CD14-positive monocyte (primary cell): ENCODE data around the gene MDH1B. TPM values are rescaled to one million over a fixed set of nuclear protein-coding genes. Genes with fewer than 3 reads are reported as not detected.

Experiments used
- DNase-seq, 3 donors: peaks; one replicate each; pipeline ENCODE4 v3.0.0-alpha.2; 2011 to 2022
- H2AFZ ChIP-seq: 2 replicates; pipeline ENCODE4 v1.6.0; 2012; ENCODE audit warnings: mild to moderate bottlenecking, low read depth, low read length, inconsistent platforms; ENCODE audit not compliant: insufficient read depth, poor library complexity, severe bottlenecking
- H3K27ac ChIP-seq, 2 donors: 1 replicate in 1 of 2; 2 replicates in 1 of 2; pipeline ENCODE4 v1.5.1; 2012 to 2013; ENCODE audit warnings: low read length in 2 of 2, control low read depth in 1 of 2, inconsistent platforms in 1 of 2, low read depth in 1 of 2, mild to moderate bottlenecking in 1 of 2
- H3K27me3 ChIP-seq, 2 donors: one replicate each; pipeline versions ENCODE4 v1.6.0 to v1.6.1; 2011 to 2013; ENCODE audit warnings: low read length in 2 of 2; ENCODE audit not compliant: control insufficient read depth in 2 of 2, insufficient read depth in 2 of 2
- H3K36me3 ChIP-seq, 2 donors: replicated peaks in 1 of 2; 1 replicate in 1 of 2; 2 replicates in 1 of 2; pipeline versions ENCODE4 v1.5.1 to v1.6.1; 2012 to 2013; ENCODE audit warnings: low read length in 2 of 2, control low read depth in 1 of 2, inconsistent platforms in 1 of 2, mild to moderate bottlenecking in 1 of 2; ENCODE audit not compliant: insufficient read depth in 2 of 2, control insufficient read depth in 1 of 2
- H3K4me1 ChIP-seq, 2 donors: 1 replicate in 1 of 2; 2 replicates in 1 of 2; pipeline versions ENCODE4 v1.5.1 to v1.6.1; 2012 to 2013; ENCODE audit warnings: low read length in 2 of 2, control low read depth in 1 of 2, inconsistent platforms in 1 of 2, mild to moderate bottlenecking in 1 of 2, moderate library complexity in 1 of 2; ENCODE audit not compliant: insufficient read depth in 2 of 2, control insufficient read depth in 1 of 2
- H3K4me2 ChIP-seq: replicated peaks from 2 replicates; pipeline ENCODE3; 2012; ENCODE audit warnings: low read length, moderate library complexity, mild to moderate bottlenecking; ENCODE audit not compliant: poor library complexity, severe bottlenecking; ENCODE audit errors: extremely low read depth
- H3K4me3 ChIP-seq, 3 experiments: fragments of 200-600 bp in 1 of 3; sonication (generic) in 1 of 3; replicated peaks in 1 of 3; 1 replicate in 2 of 3; 2 replicates in 1 of 3; pipeline ENCODE4 v1.5.1; 2011 to 2013; ENCODE audit warnings: low read length in 3 of 3, mild to moderate bottlenecking in 3 of 3, control low read depth in 2 of 3, low read depth in 2 of 3, inconsistent platforms in 1 of 3, moderate library complexity in 1 of 3
- H3K79me2 ChIP-seq: 2 replicates; pipeline ENCODE4 v1.6.0; 2012; ENCODE audit warnings: mild to moderate bottlenecking, control low read depth, inconsistent platforms, low read length, moderate library complexity; ENCODE audit not compliant: insufficient read depth
- H3K9ac ChIP-seq: 2 replicates; pipeline ENCODE4 v1.6.0; 2017; ENCODE audit warnings: low read length, mild to moderate bottlenecking; ENCODE audit not compliant: insufficient read depth, poor library complexity, severe bottlenecking
- H3K9me3 ChIP-seq, 2 donors: replicated peaks in 1 of 2; 1 replicate in 1 of 2; 2 replicates in 1 of 2; pipeline versions ENCODE4 v1.5.1 to v1.6.1; 2012 to 2013; ENCODE audit warnings: low read length in 2 of 2, control low read depth in 1 of 2; ENCODE audit not compliant: control insufficient read depth in 1 of 2, insufficient read depth in 1 of 2
- H4K20me1 ChIP-seq: 2 replicates; pipeline ENCODE4 v1.6.0; 2012; ENCODE audit warnings: mild to moderate bottlenecking, low read length, control low read depth, moderate library complexity; ENCODE audit not compliant: insufficient read depth
- H3K27ac Mint-ChIP-seq, 7 donors: one replicate each; pipeline ENCODE4 v1.8.0; 2020; ENCODE audit warnings: mild to moderate bottlenecking in 7 of 7, mixed read lengths in 7 of 7, moderate library complexity in 6 of 7, inconsistent platforms in 2 of 7
- H3K27me3 Mint-ChIP-seq, 3 donors: one replicate each; pipeline ENCODE4 v1.8.0; 2021 to 2022; ENCODE audit warnings: low read depth in 3 of 3, mild to moderate bottlenecking in 3 of 3, mixed read lengths in 3 of 3, moderate library complexity in 3 of 3, inconsistent platforms in 1 of 3
- H3K36me3 Mint-ChIP-seq, 2 donors: one replicate each; pipeline ENCODE4 v1.8.0; 2020; ENCODE audit warnings: mixed read lengths in 2 of 2, inconsistent platforms in 1 of 2, mild to moderate bottlenecking in 1 of 2
- H3K4me1 Mint-ChIP-seq: one replicate; pipeline ENCODE4 v1.8.0; 2020; ENCODE audit warnings: mild to moderate bottlenecking, mixed read lengths
- H3K4me3 Mint-ChIP-seq, 2 donors: one replicate each; pipeline ENCODE4 v1.8.0; 2020; ENCODE audit warnings: mild to moderate bottlenecking in 2 of 2, mixed read lengths in 2 of 2, moderate library complexity in 1 of 2
- H3K9me3 Mint-ChIP-seq, 7 donors: one replicate each; pipeline ENCODE4 v1.8.0; 2020 to 2022; ENCODE audit warnings: mixed read lengths in 7 of 7, mild to moderate bottlenecking in 6 of 7, moderate library complexity in 6 of 7, inconsistent platforms in 2 of 7
- CTCF ChIP-seq: fragments of 200-600 bp; IDR thresholded peaks from one replicate; pipeline ENCODE4 v1.8.0; 2022; ENCODE audit warnings: antibody characterized with exemption, mild to moderate bottlenecking
- WGBS: methylation state at CpG from one replicate; pipeline ENCODE4 v1.1.5; 2013; ENCODE audit warnings: missing lambda C conversion rate; ENCODE audit not compliant: insufficient coverage; 5-methylcytosine and 5-hydroxymethylcytosine counted together
- intact Hi-C, 2 donors: fragments of 100-400 bp; cut with micrococcal nuclease; formaldehyde crosslinking; loops; one replicate each; pipeline versions ENCODE4 v1.15.0 to v1.15.1; 2023
- polyA plus RNA-seq, 3 donors: library from polyadenylated mRNA; depleted of rRNA in 1 of 3; unstranded in 2 of 3; stranded (reverse) in 1 of 3; fragments of 300-500 nt in 2 of 3; fragments of >200 nt in 1 of 3; fragmentation: Illumina TruSeq in 2 of 3; gene quantifications; 1 replicate in 2 of 3; 2 replicates in 1 of 3; pipeline ENCODE4 v1.2.3, GENCODE V29; 2012 to 2021

Gene MDH1B
- polyA plus RNA-seq, 3 donors = not detected

GRCh38 chr2:206799083-206799482 lies 34.0 kb upstream of the MDH1B start:
- Histone ChIP-seq H3K36me3 (peaks cover 5 to 16% of the 10 kb centered on the region in 2 donors), H3K27me3 (no peaks in the 10 kb centered on the region), H4K20me1 (no peaks in the 10 kb centered on the region), H3K9ac (no peak overlapping the region), H3K79me2 (no peaks in the 10 kb centered on the region), H2AFZ (peak overlapping the region; percentile 64), H3K4me3 (no peak overlapping the region), H3K4me2 (peak overlapping the region; percentile 6), H3K9me3 (no peaks in the 10 kb centered on the region), H3K27ac (peak overlapping the region in 1 of 2 donors; percentile 79), H3K4me1 (peaks cover 39 to 42% of the 10 kb centered on the region in 2 donors)
- TF ChIP-seq CTCF = no peak
- peak; percentile 37 to 75 (median 56) for DNase-seq
- Mint-ChIP-seq H3K4me1 (peaks cover 47% of the 10 kb centered on the region), H3K36me3 (peaks cover 3 to 6% of the 10 kb centered on the region in 2 donors), H3K27ac (peak overlapping the region; percentile 89 to 98 (median 95)), H3K9me3 (no peaks in the 10 kb centered on the region), H3K27me3 (no peaks in the 10 kb centered on the region), H3K4me3 (peak overlapping the region in 1 of 2 donors; percentile 65)
- intact Hi-C loops = no loop called here
- WGBS = 0% methylated on average over 1 of the region's 3 CpGs

DNA sequence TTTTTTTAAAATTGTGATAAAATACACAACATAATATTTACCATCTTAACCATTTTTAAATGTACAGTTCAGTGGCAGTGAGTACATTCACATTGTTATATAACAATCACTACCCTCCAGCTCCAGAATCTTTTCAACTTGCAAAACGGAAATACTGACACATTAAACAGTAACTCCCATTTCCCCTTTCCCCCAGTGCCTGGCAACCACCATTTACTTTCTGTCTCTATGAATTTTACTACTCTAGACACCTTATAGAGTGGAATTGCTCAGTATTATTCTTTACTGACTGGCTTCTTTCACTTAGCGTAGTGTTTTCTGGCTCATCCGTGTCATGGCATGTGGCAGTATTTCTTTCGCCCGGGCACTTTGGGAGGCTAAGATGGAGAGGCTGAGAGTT lies 32.9 kb upstream of the MDH1B start:
- Mint-ChIP-seq H3K36me3 (peaks cover 9 to 12% of the 10 kb centered on the region in 2 donors), H3K4me3 (peak overlapping the region; percentile 53 to 73), H3K27ac (peak overlapping the region; percentile 87 to 98 (median 95)), H3K4me1 (peaks cover 47% of the 10 kb centered on the region), H3K27me3 (no peaks in the 10 kb centered on the region), H3K9me3 (no peaks in the 10 kb centered on the region)
- WGBS = 0% methylated on average over 1 of the region's 5 CpGs
- Histone ChIP-seq H3K4me1 (peaks cover 39 to 42% of the 10 kb centered on the region in 2 donors), H3K79me2 (no peaks in the 10 kb centered on the region), H4K20me1 (no peaks in the 10 kb centered on the region), H3K27ac (peak overlapping the region; percentile 77 to 79), H2AFZ (no peak overlapping the region), H3K9me3 (no peaks in the 10 kb centered on the region), H3K4me2 (peak overlapping the region; percentile 61), H3K9ac (no peak overlapping the region), H3K36me3 (peaks cover 7 to 25% of the 10 kb centered on the region in 2 donors), H3K4me3 (peak overlapping the region in 1 of 3 experiments; percentile 44), H3K27me3 (no peaks in the 10 kb centered on the region)
- TF ChIP-seq CTCF = no peak
- intact Hi-C loops = no loop called here
- peak; percentile 57 to 72 (median 57) for DNase-seq
